ENCODE results near the gene TAS2R1. TPM values are rescaled to one million over a fixed set of nuclear protein-coding genes. Genes with fewer than 3 reads are reported as not detected.

Gene TAS2R1, protein sequence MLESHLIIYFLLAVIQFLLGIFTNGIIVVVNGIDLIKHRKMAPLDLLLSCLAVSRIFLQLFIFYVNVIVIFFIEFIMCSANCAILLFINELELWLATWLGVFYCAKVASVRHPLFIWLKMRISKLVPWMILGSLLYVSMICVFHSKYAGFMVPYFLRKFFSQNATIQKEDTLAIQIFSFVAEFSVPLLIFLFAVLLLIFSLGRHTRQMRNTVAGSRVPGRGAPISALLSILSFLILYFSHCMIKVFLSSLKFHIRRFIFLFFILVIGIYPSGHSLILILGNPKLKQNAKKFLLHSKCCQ
- not detected in 2 replicates for total RNA-seq
- long read RNA-seq: 0 reads

DNA sequence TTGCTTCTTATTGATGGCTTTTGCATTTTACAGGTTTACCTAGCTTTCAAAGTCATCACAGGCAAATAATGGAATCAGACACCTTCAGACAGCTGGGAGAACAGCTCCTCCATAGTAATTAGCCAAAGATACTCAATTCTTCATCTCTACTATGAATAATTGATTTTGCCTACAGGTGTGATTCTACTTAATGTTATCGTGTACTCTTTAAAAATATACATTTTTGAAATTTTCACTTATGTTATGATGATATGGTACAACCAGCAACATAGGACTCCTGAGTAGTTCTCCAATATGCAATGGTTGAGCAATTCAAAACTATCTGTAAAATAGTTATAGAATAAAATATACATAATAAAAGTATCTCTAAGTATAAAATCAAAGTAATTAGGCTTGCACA, at the start of gene TAS2R1:
TSS of gene TAS2R1 (minus strand) at position 101 of the 400 bp plus-strand sequence. CDS start 319 bp downstream, outside the sequence.
- TF ChIP-seq, protein P1, sequence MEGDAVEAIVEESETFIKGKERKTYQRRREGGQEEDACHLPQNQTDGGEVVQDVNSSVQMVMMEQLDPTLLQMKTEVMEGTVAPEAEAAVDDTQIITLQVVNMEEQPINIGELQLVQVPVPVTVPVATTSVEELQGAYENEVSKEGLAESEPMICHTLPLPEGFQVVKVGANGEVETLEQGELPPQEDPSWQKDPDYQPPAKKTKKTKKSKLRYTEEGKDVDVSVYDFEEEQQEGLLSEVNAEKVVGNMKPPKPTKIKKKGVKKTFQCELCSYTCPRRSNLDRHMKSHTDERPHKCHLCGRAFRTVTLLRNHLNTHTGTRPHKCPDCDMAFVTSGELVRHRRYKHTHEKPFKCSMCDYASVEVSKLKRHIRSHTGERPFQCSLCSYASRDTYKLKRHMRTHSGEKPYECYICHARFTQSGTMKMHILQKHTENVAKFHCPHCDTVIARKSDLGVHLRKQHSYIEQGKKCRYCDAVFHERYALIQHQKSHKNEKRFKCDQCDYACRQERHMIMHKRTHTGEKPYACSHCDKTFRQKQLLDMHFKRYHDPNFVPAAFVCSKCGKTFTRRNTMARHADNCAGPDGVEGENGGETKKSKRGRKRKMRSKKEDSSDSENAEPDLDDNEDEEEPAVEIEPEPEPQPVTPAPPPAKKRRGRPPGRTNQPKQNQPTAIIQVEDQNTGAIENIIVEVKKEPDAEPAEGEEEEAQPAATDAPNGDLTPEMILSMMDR (conservative IDR thresholded peaks at IDR 0.05): no peak
- H3K27ac Mint-ChIP-seq (ENCODE audit: unreplicated experiment): no peak within 1 kb of the TSS

DNA sequence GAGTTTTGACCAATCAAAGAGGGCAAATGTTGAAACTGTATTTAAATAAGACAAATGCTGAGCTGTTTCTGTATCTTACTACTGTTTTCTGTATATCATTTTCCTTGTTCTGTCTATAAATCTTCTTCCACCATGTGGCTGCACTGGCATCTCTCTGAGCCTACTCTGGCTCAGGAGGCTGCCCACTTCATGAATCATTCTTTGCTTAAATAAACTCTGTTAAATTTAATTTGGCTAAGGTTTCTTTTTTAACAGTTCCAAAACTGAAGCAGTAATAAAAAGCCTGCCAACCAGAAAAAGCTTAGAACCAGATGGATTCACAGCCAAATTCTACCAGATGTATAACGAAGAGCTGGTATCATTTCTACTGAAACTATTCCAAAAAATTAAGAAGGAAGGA, 40.2 kb upstream of the TAS2R1 start:
- no peaks in the 10 kb centered on the region for H3K4me1 Mint-ChIP-seq
- H3K4me3 Mint-ChIP-seq: no peak overlapping the region
- TF ChIP-seq, protein P1 (conservative IDR thresholded peaks at IDR 0.05): no peak
- H3K36me3 Mint-ChIP-seq (ENCODE audit: low read depth): peaks cover 13% of the 10 kb centered on the region
- H3K9me3 Mint-ChIP-seq: peaks cover 31% of the 10 kb centered on the region
- H3K27ac Mint-ChIP-seq (ENCODE audit: unreplicated experiment): no peak overlapping the region
- DNase-seq (ENCODE audit: low read depth, low spot score): no peak
- H3K27me3 Mint-ChIP-seq (ENCODE audit: low read depth): no peaks in the 10 kb centered on the region

More for the DNA sequence above, at the start of gene TAS2R1:
- peaks cover 6% of the 10 kb centered on the region for H3K4me1 Mint-ChIP-seq
- H3K4me3 Mint-ChIP-seq: no peak within 1 kb of the TSS
- H3K27me3 Mint-ChIP-seq (ENCODE audit: low read depth): no peaks in the 10 kb centered on the region
- peaks cover 9% of the 10 kb centered on the region for H3K36me3 Mint-ChIP-seq (ENCODE audit: low read depth)
- no peak for DNase-seq (ENCODE audit: low read depth, low spot score)
- peaks cover 20% of the 10 kb centered on the region for H3K9me3 Mint-ChIP-seq

DNA sequence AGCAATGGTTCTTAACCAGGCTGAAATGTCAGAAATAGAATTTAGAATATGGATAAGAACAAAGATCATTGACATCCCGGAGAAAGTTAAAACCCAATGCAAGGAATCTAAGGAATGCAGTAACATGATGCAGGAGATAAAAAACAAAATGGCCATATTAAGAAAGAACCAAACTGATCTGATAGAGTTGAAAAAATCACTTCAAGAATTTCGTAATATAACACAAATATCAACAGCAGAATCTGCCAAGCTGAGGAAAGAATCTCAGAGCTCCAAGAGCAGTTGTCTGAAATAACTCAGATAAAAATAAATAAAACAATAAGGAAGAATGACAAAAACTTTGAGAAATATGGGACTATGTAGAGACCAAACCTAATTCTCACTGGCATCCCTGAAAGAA, 37.8 kb upstream of the TAS2R1 start:
- Mint-ChIP-seq H3K27me3 (ENCODE audit: low read depth) (no peaks in the 10 kb centered on the region), H3K9me3 (peaks cover 31% of the 10 kb centered on the region), H3K4me1 (no peaks in the 10 kb centered on the region), H3K27ac (ENCODE audit: unreplicated experiment) (no peak overlapping the region), H3K36me3 (ENCODE audit: low read depth) (peaks cover 13% of the 10 kb centered on the region), H3K4me3 (no peak overlapping the region)
- TF ChIP-seq, protein P1 (conservative IDR thresholded peaks at IDR 0.05): no peak
- DNase-seq (ENCODE audit: low read depth, low spot score): no peak

DNA sequence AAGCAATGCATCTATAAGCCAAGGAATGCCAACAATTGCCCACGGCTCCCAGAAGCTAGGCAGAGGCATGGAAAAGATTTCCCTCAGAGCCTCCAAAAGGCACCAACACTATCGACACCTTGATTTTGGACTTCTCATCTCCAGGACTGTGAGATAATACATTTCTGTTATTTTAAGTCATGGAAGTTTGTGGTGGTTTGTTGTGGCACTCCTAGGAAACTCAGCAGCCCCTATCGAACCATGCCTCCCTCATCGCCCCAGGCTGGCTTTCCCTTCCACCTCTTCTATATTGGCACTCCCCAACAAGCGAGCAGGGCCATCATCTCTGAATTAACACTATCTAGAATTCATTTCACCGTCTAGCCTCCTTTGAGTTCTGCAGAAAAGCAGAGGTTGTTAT, 33.7 kb upstream of the TAS2R1 start:
- Mint-ChIP-seq H3K4me3 (no peak overlapping the region), H3K36me3 (ENCODE audit: low read depth) (peaks cover 5% of the 10 kb centered on the region)

DNA sequence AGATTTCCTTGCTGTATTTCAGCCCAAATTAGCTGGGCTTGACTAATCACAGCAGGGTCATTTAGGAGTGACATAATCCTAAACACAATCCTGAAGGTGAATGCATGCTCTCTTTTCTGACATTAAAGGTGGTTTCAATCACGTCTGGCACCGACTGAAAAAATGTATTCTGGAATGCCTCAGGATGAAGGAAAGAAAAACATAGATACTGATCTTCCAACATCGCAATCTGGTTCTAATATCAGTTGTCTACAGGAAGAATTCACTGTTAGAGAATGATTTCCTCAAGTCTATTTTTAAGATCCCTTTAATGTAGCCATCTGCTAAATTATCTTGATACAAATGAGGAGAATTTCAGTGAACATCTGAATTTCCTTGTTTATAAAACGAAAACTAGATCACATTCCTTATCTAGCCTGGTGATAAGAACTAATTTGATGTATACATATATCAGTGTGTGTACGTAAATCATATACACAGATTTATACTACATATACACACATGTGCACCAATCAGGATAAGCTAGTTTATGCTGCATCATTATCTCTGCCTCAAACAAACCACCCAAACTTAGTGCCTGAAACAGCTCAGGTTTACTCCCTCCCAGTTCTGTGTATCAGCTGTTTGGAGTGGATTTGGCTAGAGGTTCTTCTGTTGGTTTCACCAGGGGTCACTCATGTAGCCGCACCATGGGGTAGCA, 31.3 kb upstream of the TAS2R1 start:
- no peaks in the 10 kb centered on the region for H3K4me1 Mint-ChIP-seq
- TF ChIP-seq, protein P1 (conservative IDR thresholded peaks at IDR 0.05): no peak
- no peak overlapping the region for H3K27ac Mint-ChIP-seq (ENCODE audit: unreplicated experiment)
- no peaks in the 10 kb centered on the region for H3K36me3 Mint-ChIP-seq (ENCODE audit: low read depth)
- no peaks in the 10 kb centered on the region for H3K9me3 Mint-ChIP-seq
- no peak for DNase-seq (ENCODE audit: low read depth, low spot score)
- no peaks in the 10 kb centered on the region for H3K27me3 Mint-ChIP-seq (ENCODE audit: low read depth)
- H3K4me3 Mint-ChIP-seq: no peak overlapping the region

More for the DNA sequence above, 33.7 kb upstream of the TAS2R1 start:
- Mint-ChIP-seq H3K9me3 (peaks cover 4% of the 10 kb centered on the region), H3K27ac (ENCODE audit: unreplicated experiment) (no peak overlapping the region), H3K4me1 (no peaks in the 10 kb centered on the region), H3K27me3 (ENCODE audit: low read depth) (no peaks in the 10 kb centered on the region)
- TF ChIP-seq, protein P1 (conservative IDR thresholded peaks at IDR 0.05): no peak
- no peak for DNase-seq (ENCODE audit: low read depth, low spot score)
